Endothelial cell of umbilical vein (primary cell): ENCODE measurements around the gene SPEF1.

Experiments
- EZH2 ChIP-seq: IDR thresholded peaks from 2 replicates; pipeline ENCODE4 v1.6.1; 2012; ENCODE audit warnings: borderline replicate concordance, low read depth, mild to moderate bottlenecking, moderate library complexity, low read length, inconsistent platforms; ENCODE audit not compliant: severe bottlenecking
- GATA2 ChIP-seq: IDR thresholded peaks from 2 replicates; pipeline ENCODE4 v1.7.0; 2011; ENCODE audit warnings: low read depth, mild to moderate bottlenecking, moderate library complexity, mixed read lengths, low read length; ENCODE audit not compliant: insufficient read length, insufficient read depth
- JUN ChIP-seq: IDR thresholded peaks from 2 replicates; pipeline ENCODE4 v1.6.1; 2011; ENCODE audit warnings: borderline replicate concordance, low read depth; ENCODE audit not compliant: insufficient read length, insufficient read depth
- MYC ChIP-seq: IDR thresholded peaks from one replicate; pipeline ENCODE4 v1.6.1; 2011; ENCODE audit warnings: mild to moderate bottlenecking, low read depth, low read length
- POLR2A ChIP-seq: IDR thresholded peaks from 2 replicates; pipeline ENCODE4 v1.6.1; 2012; ENCODE audit warnings: low read depth, mild to moderate bottlenecking, control low read depth, low read length
- TF ChIP-seq, protein P1 (sequence below), 2 donors: IDR thresholded peaks; 1 replicate in 1 of 2; 2 replicates in 1 of 2; pipeline ENCODE4 v1.5.1; 2011; ENCODE audit warnings: low read length in 2 of 2, mild to moderate bottlenecking in 2 of 2, moderate library complexity in 2 of 2, control low read depth in 1 of 2, inconsistent platforms in 1 of 2, low read depth in 1 of 2; ENCODE audit not compliant: insufficient read depth in 1 of 2; ENCODE audit errors: extremely low read depth in 1 of 2
- TF ChIP-seq, protein P2 (sequence below): IDR thresholded peaks from 2 replicates; pipeline ENCODE4 v1.6.1; 2011; ENCODE audit not compliant: insufficient read depth, insufficient read length

DNA sequence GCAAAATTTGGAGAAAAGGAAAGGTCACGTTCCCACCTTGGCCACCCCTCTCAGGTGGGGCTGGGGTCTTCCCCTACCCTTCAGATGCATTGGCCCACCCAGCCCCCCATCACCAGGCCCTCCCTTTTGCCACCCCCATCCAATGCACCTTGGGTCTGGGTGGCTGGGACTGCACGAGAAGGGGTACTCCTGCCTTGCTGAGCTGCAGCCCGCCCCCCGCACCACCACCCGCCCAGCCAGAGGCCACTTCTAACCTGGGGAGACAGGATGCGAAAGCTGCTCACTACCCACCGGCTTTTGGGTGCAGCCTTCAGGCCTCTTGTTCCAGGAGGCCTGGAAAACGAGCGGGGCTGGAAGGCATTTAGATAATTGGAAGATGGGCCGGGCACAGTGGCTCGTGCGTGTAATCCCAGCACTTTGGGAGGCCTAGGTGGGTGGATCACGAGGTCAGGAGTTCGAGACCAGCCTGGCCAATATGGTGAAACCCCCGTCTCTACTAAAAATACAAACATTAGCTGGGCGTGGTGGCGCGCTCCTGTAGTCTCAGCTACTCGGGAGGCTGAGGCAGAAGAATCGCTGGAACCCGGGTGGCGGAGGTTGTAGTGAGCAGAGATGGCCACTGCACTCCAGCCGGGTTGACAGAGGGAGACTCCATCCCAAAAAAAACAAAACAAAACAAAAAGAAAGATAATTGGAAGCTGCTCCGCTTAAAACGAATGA is 13.6 kb upstream of the SPEF1 start:
- TF ChIP-seq, protein P1, sequence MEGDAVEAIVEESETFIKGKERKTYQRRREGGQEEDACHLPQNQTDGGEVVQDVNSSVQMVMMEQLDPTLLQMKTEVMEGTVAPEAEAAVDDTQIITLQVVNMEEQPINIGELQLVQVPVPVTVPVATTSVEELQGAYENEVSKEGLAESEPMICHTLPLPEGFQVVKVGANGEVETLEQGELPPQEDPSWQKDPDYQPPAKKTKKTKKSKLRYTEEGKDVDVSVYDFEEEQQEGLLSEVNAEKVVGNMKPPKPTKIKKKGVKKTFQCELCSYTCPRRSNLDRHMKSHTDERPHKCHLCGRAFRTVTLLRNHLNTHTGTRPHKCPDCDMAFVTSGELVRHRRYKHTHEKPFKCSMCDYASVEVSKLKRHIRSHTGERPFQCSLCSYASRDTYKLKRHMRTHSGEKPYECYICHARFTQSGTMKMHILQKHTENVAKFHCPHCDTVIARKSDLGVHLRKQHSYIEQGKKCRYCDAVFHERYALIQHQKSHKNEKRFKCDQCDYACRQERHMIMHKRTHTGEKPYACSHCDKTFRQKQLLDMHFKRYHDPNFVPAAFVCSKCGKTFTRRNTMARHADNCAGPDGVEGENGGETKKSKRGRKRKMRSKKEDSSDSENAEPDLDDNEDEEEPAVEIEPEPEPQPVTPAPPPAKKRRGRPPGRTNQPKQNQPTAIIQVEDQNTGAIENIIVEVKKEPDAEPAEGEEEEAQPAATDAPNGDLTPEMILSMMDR (IDR thresholded peaks at IDR 0.05; ENCODE audit: extremely low read depth in 1 of 2, insufficient read depth in 1 of 2, low read depth in 1 of 2, low read length in 2 of 2), result no peak
- TF ChIP-seq GATA2 (no peak), EZH2 (no peak), POLR2A (no peak), JUN (no peak), MYC (no peak)
- TF ChIP-seq, protein P2, sequence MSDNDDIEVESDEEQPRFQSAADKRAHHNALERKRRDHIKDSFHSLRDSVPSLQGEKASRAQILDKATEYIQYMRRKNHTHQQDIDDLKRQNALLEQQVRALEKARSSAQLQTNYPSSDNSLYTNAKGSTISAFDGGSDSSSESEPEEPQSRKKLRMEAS, result no peak
